ENCODE data around the gene UBQLN1.

UBQLN1 gene

GRCh38 chr9:83665580-83666200 is 42.1 kb downstream of the UBQLN1 start:
- Histone ChIP-seq H3K9ac (ENCODE audit: low read depth, low read length) (no peak overlapping the region), H3K4me1 (ENCODE audit: insufficient read depth, low read length) (no peaks in the 10 kb centered on the region), H3K36me3 (ENCODE audit: insufficient read depth, low read length) (peaks cover 12% of the 10 kb centered on the region), H3K9me3 (ENCODE audit: control insufficient read depth, insufficient read depth, low read length) (no peaks in the 10 kb centered on the region)

GRCh38 chr9:83662933-83663332 is 44.8 kb downstream of the UBQLN1 start:
- Histone ChIP-seq H3K9ac (ENCODE audit: low read depth, low read length) (no peak overlapping the region), H3K4me1 (ENCODE audit: insufficient read depth, low read length) (no peaks in the 10 kb centered on the region), H3K36me3 (ENCODE audit: insufficient read depth, low read length) (peaks cover 16% of the 10 kb centered on the region), H3K9me3 (ENCODE audit: control insufficient read depth, insufficient read depth, low read length) (no peaks in the 10 kb centered on the region)

GRCh38 chr9:83656952-83657351 is 50.8 kb downstream of the UBQLN1 start:
- Histone ChIP-seq H3K9me3 (ENCODE audit: control insufficient read depth, insufficient read depth, low read length) (no peaks in the 10 kb centered on the region), H3K36me3 (ENCODE audit: insufficient read depth, low read length) (peaks cover 21% of the 10 kb centered on the region), H3K4me1 (ENCODE audit: insufficient read depth, low read length) (no peaks in the 10 kb centered on the region), H3K9ac (ENCODE audit: low read depth, low read length) (no peak overlapping the region)

- Histone ChIP-seq H3K9me3 (ENCODE audit: control insufficient read depth, insufficient read depth, low read length) (no peaks in the 10 kb centered on the region), H3K4me1 (ENCODE audit: insufficient read depth, low read length) (no peaks in the 10 kb centered on the region), H3K36me3 (ENCODE audit: insufficient read depth, low read length) (peaks cover 21% of the 10 kb centered on the region), H3K9ac (ENCODE audit: low read depth, low read length) (no peak overlapping the region)
Measured at GRCh38 chr9:83656032-83656680, 51.6 kb downstream of the UBQLN1 start.

- no peaks in the 10 kb centered on the region for H3K4me1 ChIP-seq (ENCODE audit: insufficient read depth, low read length)
- H3K36me3 ChIP-seq (ENCODE audit: insufficient read depth, low read length): peaks cover 21% of the 10 kb centered on the region
- no peak overlapping the region for H3K9ac ChIP-seq (ENCODE audit: low read depth, low read length)
- H3K9me3 ChIP-seq (ENCODE audit: control insufficient read depth, insufficient read depth, low read length): no peaks in the 10 kb centered on the region
Measured at GRCh38 chr9:83655433-83655832, 52.3 kb downstream of the UBQLN1 start.

- H3K36me3 ChIP-seq (ENCODE audit: insufficient read depth, low read length): peaks cover 16% of the 10 kb centered on the region
- no peaks in the 10 kb centered on the region for H3K9me3 ChIP-seq (ENCODE audit: control insufficient read depth, insufficient read depth, low read length)
- no peak overlapping the region for H3K9ac ChIP-seq (ENCODE audit: low read depth, low read length)
- no peaks in the 10 kb centered on the region for H3K4me1 ChIP-seq (ENCODE audit: insufficient read depth, low read length)
Measured at GRCh38 chr9:83652433-83652832, 55.3 kb downstream of the UBQLN1 start.

- Histone ChIP-seq H3K36me3 (ENCODE audit: insufficient read depth, low read length) (peaks cover 16% of the 10 kb centered on the region), H3K9ac (ENCODE audit: low read depth, low read length) (no peak overlapping the region), H3K9me3 (ENCODE audit: control insufficient read depth, insufficient read depth, low read length) (no peaks in the 10 kb centered on the region), H3K4me1 (ENCODE audit: insufficient read depth, low read length) (no peaks in the 10 kb centered on the region)
Measured at GRCh38 chr9:83651558-83651957, 56.2 kb downstream of the UBQLN1 start.

- Histone ChIP-seq H3K36me3 (ENCODE audit: insufficient read depth, low read length) (peaks cover 16% of the 10 kb centered on the region), H3K9ac (ENCODE audit: low read depth, low read length) (no peak overlapping the region), H3K4me1 (ENCODE audit: insufficient read depth, low read length) (no peaks in the 10 kb centered on the region), H3K9me3 (ENCODE audit: control insufficient read depth, insufficient read depth, low read length) (no peaks in the 10 kb centered on the region)
Measured at GRCh38 chr9:83649515-83649914, 58.2 kb downstream of the UBQLN1 start.

- Histone ChIP-seq H3K4me1 (ENCODE audit: insufficient read depth, low read length) (no peaks in the 10 kb centered on the region), H3K9ac (ENCODE audit: low read depth, low read length) (no peak overlapping the region), H3K9me3 (ENCODE audit: control insufficient read depth, insufficient read depth, low read length) (no peaks in the 10 kb centered on the region), H3K36me3 (ENCODE audit: insufficient read depth, low read length) (peaks cover 16% of the 10 kb centered on the region)
Measured at GRCh38 chr9:83649080-83649479, 58.7 kb downstream of the UBQLN1 start.

- no peak overlapping the region for H3K9ac ChIP-seq (ENCODE audit: low read depth, low read length)
- no peaks in the 10 kb centered on the region for H3K4me1 ChIP-seq (ENCODE audit: insufficient read depth, low read length)
- H3K36me3 ChIP-seq (ENCODE audit: insufficient read depth, low read length): peaks cover 4% of the 10 kb centered on the region; the same call in 1 of the 2 replicates
Measured at GRCh38 chr9:83646500-83647239, 61.1 kb downstream of the UBQLN1 start.

GRCh38 chr9:83642793-83643192 is 65.0 kb downstream of the UBQLN1 start:
- Histone ChIP-seq H3K36me3 (ENCODE audit: insufficient read depth, low read length) (peaks cover 2% of the 10 kb centered on the region; the same call in 1 of the 2 replicates), H3K9me3 (ENCODE audit: control insufficient read depth, insufficient read depth, low read length) (no peaks in the 10 kb centered on the region), H3K4me1 (ENCODE audit: insufficient read depth, low read length) (no peaks in the 10 kb centered on the region), H3K9ac (ENCODE audit: low read depth, low read length) (no peak overlapping the region)

More at GRCh38 chr9:83646500-83647239, 61.1 kb downstream of the UBQLN1 start:
- H3K9me3 ChIP-seq (ENCODE audit: control insufficient read depth, insufficient read depth, low read length): no peaks in the 10 kb centered on the region

GRCh38 chr9:83639266-83639665 is 68.5 kb downstream of the UBQLN1 start:
- no peak overlapping the region for H3K9ac ChIP-seq (ENCODE audit: low read depth, low read length)
- H3K36me3 ChIP-seq (ENCODE audit: insufficient read depth, low read length): no peaks in the 10 kb centered on the region
- H3K4me1 ChIP-seq (ENCODE audit: insufficient read depth, low read length): no peaks in the 10 kb centered on the region
- H3K9me3 ChIP-seq (ENCODE audit: control insufficient read depth, insufficient read depth, low read length): no peaks in the 10 kb centered on the region

GRCh38 chr9:83637389-83637788 is 70.4 kb downstream of the UBQLN1 start:
- no peaks in the 10 kb centered on the region for H3K36me3 ChIP-seq (ENCODE audit: insufficient read depth, low read length)
- H3K4me1 ChIP-seq (ENCODE audit: insufficient read depth, low read length): no peaks in the 10 kb centered on the region
- H3K9me3 ChIP-seq (ENCODE audit: control insufficient read depth, insufficient read depth, low read length): no peaks in the 10 kb centered on the region
- no peak overlapping the region for H3K9ac ChIP-seq (ENCODE audit: low read depth, low read length)

GRCh38 chr9:83636813-83637212 is 70.9 kb downstream of the UBQLN1 start:
- Histone ChIP-seq H3K9me3 (ENCODE audit: control insufficient read depth, insufficient read depth, low read length) (no peaks in the 10 kb centered on the region), H3K36me3 (ENCODE audit: insufficient read depth, low read length) (no peaks in the 10 kb centered on the region), H3K4me1 (ENCODE audit: insufficient read depth, low read length) (no peaks in the 10 kb centered on the region), H3K9ac (ENCODE audit: low read depth, low read length) (no peak overlapping the region)

GRCh38 chr9:83633676-83634075 is 74.1 kb downstream of the UBQLN1 start:
- H3K36me3 ChIP-seq (ENCODE audit: insufficient read depth, low read length): no peaks in the 10 kb centered on the region
- no peak overlapping the region for H3K9ac ChIP-seq (ENCODE audit: low read depth, low read length)
- peaks cover 13% of the 10 kb centered on the region; the same call in 1 of the 2 replicates for H3K4me1 ChIP-seq (ENCODE audit: insufficient read depth, low read length)
- H3K9me3 ChIP-seq (ENCODE audit: control insufficient read depth, insufficient read depth, low read length): no peaks in the 10 kb centered on the region
